Muscle of back (tissue), 11 donors: ENCODE results near the gene GALR3. TPM values are rescaled to one million over a fixed set of nuclear protein-coding genes. Genes with fewer than 3 reads are reported as not detected.

ENCODE experiments used
- DNase-seq, 3 donors: peaks; one replicate each; pipeline versions ENCODE4 v3.0.0 to v3.0.0-alpha.2; 2013
- polyA plus RNA-seq, 10 donors: library from polyadenylated mRNA; unstranded; fragments of 120-200 nt; gene quantifications; one replicate each; pipeline ENCODE4 v1.2.1, GENCODE V29; 2013; ENCODE audit not compliant: insufficient read length in 10 of 10

The GALR3 gene
- polyA plus RNA-seq, 10 donors, result 0.11 TPM; not detected in 9

- no peak for DNase-seq
Measured at GRCh38 chr22:37862570-37863325, 39.6 kb downstream of the GALR3 start.

GRCh38 chr22:37865510-37865909 is 42.3 kb downstream of the GALR3 start:
- no peak for DNase-seq

- DNase-seq, result no peak
Measured at GRCh38 chr22:37870273-37870672, 47.1 kb downstream of the GALR3 start.

Other genes with a start within 250 kb of the GALR3 start
- 1 to 10 TPM in 2 of 10 donors, under 1 TPM in 5, not detected in 3; 0.34 to 1.3 (median 0.50) TPM for gene LGALS2, start 243.3 kb upstream of the GALR3 start, polyA plus RNA-seq
- gene GGA1, start 214.5 kb upstream of the GALR3 start, polyA plus RNA-seq, result 10 to 100 TPM; 27.6 to 49.1 (median 34.4) TPM
- 10 to 100 TPM in 6 of 10 donors, 1 to 10 TPM in 4; 5.9 to 13.3 (median 10.3) TPM for gene SH3BP1, start 183.7 kb upstream of the GALR3 start, polyA plus RNA-seq
- 10 to 100 TPM; 14.7 to 19.0 (median 15.3) TPM for gene PDXP, start 164.7 kb upstream of the GALR3 start, polyA plus RNA-seq
- gene LGALS1, start 147.7 kb upstream of the GALR3 start, polyA plus RNA-seq, result 1,000 to 10,000 TPM; 1,423 to 2,007 (median 1,545) TPM
- gene NOL12, start 137.0 kb upstream of the GALR3 start, polyA plus RNA-seq, result 10 to 100 TPM; 12.4 to 22.4 (median 13.9) TPM
- 10 to 100 TPM; 33.4 to 61.8 (median 43.9) TPM for gene TRIOBP, start 126.3 kb upstream of the GALR3 start, polyA plus RNA-seq
- 1 to 10 TPM; 3.2 to 7.0 (median 5.8) TPM for gene GCAT, start 15.4 kb upstream of the GALR3 start, polyA plus RNA-seq
- 10 to 100 TPM in 9 of 10 donors, 1 to 10 TPM in 1; 8.6 to 13.0 (median 10.9) TPM for gene ANKRD54, start 21.0 kb downstream of the GALR3 start, polyA plus RNA-seq
- gene EIF3L, start 26.0 kb downstream of the GALR3 start, polyA plus RNA-seq, result 1,000 to 10,000 TPM; 1,067 to 1,479 (median 1,268) TPM
- gene MICALL1, start 82.9 kb downstream of the GALR3 start, polyA plus RNA-seq, result 10 to 100 TPM; 29.0 to 60.0 (median 42.2) TPM
- 10 to 100 TPM in 2 of 10 donors, 1 to 10 TPM in 8; 6.7 to 11.1 (median 8.9) TPM for gene C22orf23, start 130.2 kb downstream of the GALR3 start, polyA plus RNA-seq
- 10 to 100 TPM; 31.9 to 57.3 (median 42.4) TPM for gene POLR2F, start 130.3 kb downstream of the GALR3 start, polyA plus RNA-seq
- 10 to 100 TPM in 2 of 10 donors, 1 to 10 TPM in 8; 3.8 to 12.1 (median 6.7) TPM for gene SOX10, start 161.2 kb downstream of the GALR3 start, polyA plus RNA-seq
- 10 to 100 TPM in 3 of 10 donors, 1 to 10 TPM in 7; 6.3 to 10.9 (median 8.8) TPM for gene PICK1, start 234.0 kb downstream of the GALR3 start, polyA plus RNA-seq